Measurements from ENCODE around the gene USB1. TPM values are rescaled to one million over a fixed set of nuclear protein-coding genes. Genes with fewer than 3 reads are reported as not detected.

The USB1 gene
- total and polyA plus RNA-seq, 4 donors: 8.9 to 40.7 (median 28.3) TPM

DNA sequence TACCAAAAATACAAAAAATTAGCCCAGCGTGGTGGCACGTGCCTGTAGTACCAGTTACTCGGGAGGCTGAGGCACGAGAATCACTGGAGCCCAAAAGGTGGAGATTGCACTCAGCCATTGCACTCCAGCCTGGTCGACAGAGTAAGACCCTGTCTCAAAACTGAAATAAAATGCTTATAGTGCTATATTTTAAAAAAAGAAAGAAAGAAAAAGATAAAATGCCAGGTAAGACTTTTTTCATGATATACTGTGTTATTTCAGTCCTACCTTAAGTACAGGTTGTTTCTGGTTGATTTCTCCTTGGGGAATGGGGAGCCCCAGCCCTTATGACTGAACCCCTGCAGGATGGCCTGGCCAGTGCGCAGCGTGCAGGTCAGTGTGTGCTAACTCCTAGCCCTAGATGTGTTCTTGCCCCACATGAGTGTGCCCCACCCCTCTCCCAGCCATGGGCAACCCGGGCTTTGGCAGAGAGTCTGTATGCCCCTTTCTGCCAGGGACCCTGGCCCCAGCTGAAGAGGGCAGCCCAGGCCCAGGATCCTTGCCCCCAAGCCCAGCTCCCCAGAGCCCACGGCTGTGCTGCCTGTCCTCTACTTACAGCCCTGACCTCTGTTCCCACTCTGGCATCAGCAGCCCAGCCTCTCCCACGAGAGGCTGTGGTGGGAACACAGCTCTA lies 31.6 kb upstream of the USB1 start:
- TF ChIP-seq, protein P1, sequence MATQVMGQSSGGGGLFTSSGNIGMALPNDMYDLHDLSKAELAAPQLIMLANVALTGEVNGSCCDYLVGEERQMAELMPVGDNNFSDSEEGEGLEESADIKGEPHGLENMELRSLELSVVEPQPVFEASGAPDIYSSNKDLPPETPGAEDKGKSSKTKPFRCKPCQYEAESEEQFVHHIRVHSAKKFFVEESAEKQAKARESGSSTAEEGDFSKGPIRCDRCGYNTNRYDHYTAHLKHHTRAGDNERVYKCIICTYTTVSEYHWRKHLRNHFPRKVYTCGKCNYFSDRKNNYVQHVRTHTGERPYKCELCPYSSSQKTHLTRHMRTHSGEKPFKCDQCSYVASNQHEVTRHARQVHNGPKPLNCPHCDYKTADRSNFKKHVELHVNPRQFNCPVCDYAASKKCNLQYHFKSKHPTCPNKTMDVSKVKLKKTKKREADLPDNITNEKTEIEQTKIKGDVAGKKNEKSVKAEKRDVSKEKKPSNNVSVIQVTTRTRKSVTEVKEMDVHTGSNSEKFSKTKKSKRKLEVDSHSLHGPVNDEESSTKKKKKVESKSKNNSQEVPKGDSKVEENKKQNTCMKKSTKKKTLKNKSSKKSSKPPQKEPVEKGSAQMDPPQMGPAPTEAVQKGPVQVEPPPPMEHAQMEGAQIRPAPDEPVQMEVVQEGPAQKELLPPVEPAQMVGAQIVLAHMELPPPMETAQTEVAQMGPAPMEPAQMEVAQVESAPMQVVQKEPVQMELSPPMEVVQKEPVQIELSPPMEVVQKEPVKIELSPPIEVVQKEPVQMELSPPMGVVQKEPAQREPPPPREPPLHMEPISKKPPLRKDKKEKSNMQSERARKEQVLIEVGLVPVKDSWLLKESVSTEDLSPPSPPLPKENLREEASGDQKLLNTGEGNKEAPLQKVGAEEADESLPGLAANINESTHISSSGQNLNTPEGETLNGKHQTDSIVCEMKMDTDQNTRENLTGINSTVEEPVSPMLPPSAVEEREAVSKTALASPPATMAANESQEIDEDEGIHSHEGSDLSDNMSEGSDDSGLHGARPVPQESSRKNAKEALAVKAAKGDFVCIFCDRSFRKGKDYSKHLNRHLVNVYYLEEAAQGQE (IDR thresholded peaks at IDR 0.05): no peak
- no peak for TF ChIP-seq HNF4G (IDR thresholded peaks at IDR 0.05)
- TF ChIP-seq HNF4A (conservative IDR thresholded peaks at IDR 0.05): no peak
- TF ChIP-seq YY1 (IDR thresholded peaks at IDR 0.05): no peak
- TF ChIP-seq, protein P2, sequence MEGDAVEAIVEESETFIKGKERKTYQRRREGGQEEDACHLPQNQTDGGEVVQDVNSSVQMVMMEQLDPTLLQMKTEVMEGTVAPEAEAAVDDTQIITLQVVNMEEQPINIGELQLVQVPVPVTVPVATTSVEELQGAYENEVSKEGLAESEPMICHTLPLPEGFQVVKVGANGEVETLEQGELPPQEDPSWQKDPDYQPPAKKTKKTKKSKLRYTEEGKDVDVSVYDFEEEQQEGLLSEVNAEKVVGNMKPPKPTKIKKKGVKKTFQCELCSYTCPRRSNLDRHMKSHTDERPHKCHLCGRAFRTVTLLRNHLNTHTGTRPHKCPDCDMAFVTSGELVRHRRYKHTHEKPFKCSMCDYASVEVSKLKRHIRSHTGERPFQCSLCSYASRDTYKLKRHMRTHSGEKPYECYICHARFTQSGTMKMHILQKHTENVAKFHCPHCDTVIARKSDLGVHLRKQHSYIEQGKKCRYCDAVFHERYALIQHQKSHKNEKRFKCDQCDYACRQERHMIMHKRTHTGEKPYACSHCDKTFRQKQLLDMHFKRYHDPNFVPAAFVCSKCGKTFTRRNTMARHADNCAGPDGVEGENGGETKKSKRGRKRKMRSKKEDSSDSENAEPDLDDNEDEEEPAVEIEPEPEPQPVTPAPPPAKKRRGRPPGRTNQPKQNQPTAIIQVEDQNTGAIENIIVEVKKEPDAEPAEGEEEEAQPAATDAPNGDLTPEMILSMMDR (IDR thresholded peaks at IDR 0.05; ENCODE audit: low read depth, low read length, missing input control): no peak
- no peak for TF ChIP-seq SP1 (IDR thresholded peaks at IDR 0.05)
- no peak for TF ChIP-seq RAD21 (IDR thresholded peaks at IDR 0.05)
- TF ChIP-seq FOXA1 (IDR thresholded peaks at IDR 0.05): no peak
- TF ChIP-seq, protein P3, sequence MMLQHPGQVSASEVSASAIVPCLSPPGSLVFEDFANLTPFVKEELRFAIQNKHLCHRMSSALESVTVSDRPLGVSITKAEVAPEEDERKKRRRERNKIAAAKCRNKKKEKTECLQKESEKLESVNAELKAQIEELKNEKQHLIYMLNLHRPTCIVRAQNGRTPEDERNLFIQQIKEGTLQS (IDR thresholded peaks at IDR 0.05): no peak
- no peak for TF ChIP-seq TAF1 (conservative IDR thresholded peaks at IDR 0.05)
- no peak for TF ChIP-seq EGR1 (IDR thresholded peaks at IDR 0.05; ENCODE audit: low read depth in 2 of 2)
- no peak for TF ChIP-seq MAX (IDR thresholded peaks at IDR 0.05)
- TF ChIP-seq ZBTB33 (IDR thresholded peaks at IDR 0.05): no peak
- no peak for TF ChIP-seq FOXA2 (IDR thresholded peaks at IDR 0.05)
- TF ChIP-seq RXRA (IDR thresholded peaks at IDR 0.05): no peak
- no peak for TF ChIP-seq GABPA (IDR thresholded peaks at IDR 0.05 in 1 of 2, conservative IDR thresholded peaks at IDR 0.05 in 1 of 2)
- no peak for TF ChIP-seq NR2F2 (IDR thresholded peaks at IDR 0.05)
- TF ChIP-seq JUND (IDR thresholded peaks at IDR 0.05): no peak
- no peak overlapping the region for H3K9ac ChIP-seq (ENCODE audit: low read depth in 1 of 2, low read length in 2 of 2)
- no peaks in the 10 kb centered on the region for H3K9me3 ChIP-seq (ENCODE audit: control insufficient read depth in 4 of 4, low read length in 3 of 4)
- no peaks in the 10 kb centered on the region for H3K4me1 ChIP-seq (ENCODE audit: control insufficient read depth in 4 of 4, insufficient read depth in 4 of 4, low read length in 3 of 4)
- WGBS: 78% methylated on average over 10 of the region's 10 CpGs
- no peaks in the 10 kb centered on the region for H3K36me3 ChIP-seq (ENCODE audit: control insufficient read depth in 4 of 4, insufficient read depth in 3 of 4, low read depth in 1 of 4, low read length in 3 of 4)
- H3K27ac ChIP-seq (ENCODE audit: low read depth in 1 of 2, low read length in 2 of 2): no peak overlapping the region
- DNase-seq (ENCODE audit: low spot score): no peak
- H3K4me3 ChIP-seq (ENCODE audit: low read depth in 1 of 3, low read length in 3 of 3): no peak overlapping the region
- no peaks in the 10 kb centered on the region for H3K27me3 ChIP-seq (ENCODE audit: control insufficient read depth in 4 of 4, insufficient read depth in 4 of 4, low read length in 3 of 4)

All from liver (tissue), 9 donors.